ENCODE results near the gene LRIG3.

GRCh38 chr12:58926586-58926985, 6.3 kb upstream of the LRIG3 start:
- TF ChIP-seq CTCF (IDR thresholded peaks at IDR 0.05) (no peak), POLR2A (IDR thresholded peaks at IDR 0.05) (no peak)
